ENCODE results near the gene NPR2.
A peak's percentile ranks its signal among the peaks of the same experiment; 100 is the strongest.

NPR2 gene

GRCh38 chr9:35791297-35791921 lies at the start of gene NPR2:
TSS of gene NPR2 (plus strand) at chr9:35791591. CDS start at chr9:35792409, 818 bp downstream.
- Histone ChIP-seq H3K27ac (ENCODE audit: low read length) (no peak within 1 kb of the TSS), H3K4me3 (ENCODE audit: low read length) (peak within 1 kb of the TSS; percentile 66), H3K4me1 (ENCODE audit: insufficient read depth, low read length) (peaks cover 12% of the 10 kb centered on the region; the same call in 1 of the 2 replicates), H3K9me3 (ENCODE audit: insufficient read depth, low read depth, low read length) (no peaks in the 10 kb centered on the region), H3K9ac (ENCODE audit: low read depth, low read length) (peak within 1 kb of the TSS; percentile 64; the same call in 1 of the 2 replicates), H3K36me3 (ENCODE audit: insufficient read depth, low read depth, low read length) (no peaks in the 10 kb centered on the region), H3K27me3 (ENCODE audit: insufficient read depth, low read length) (peaks cover 8% of the 10 kb centered on the region; the same call in 1 of the 2 replicates)

- Histone ChIP-seq H3K9ac (ENCODE audit: low read depth, low read length) (no peak overlapping the region), H3K4me1 (ENCODE audit: insufficient read depth, low read length) (peaks cover 7% of the 10 kb centered on the region), H3K36me3 (ENCODE audit: insufficient read depth, low read depth, low read length) (peaks cover 84% of the 10 kb centered on the region), H3K27ac (ENCODE audit: low read length) (no peak overlapping the region), H3K9me3 (ENCODE audit: insufficient read depth, low read depth, low read length) (no peaks in the 10 kb centered on the region), H3K4me3 (ENCODE audit: low read length) (no peak overlapping the region), H3K27me3 (ENCODE audit: insufficient read depth, low read length) (no peaks in the 10 kb centered on the region)
These were observed 49.7 kb upstream of the NPR2 start for GRCh38 chr9:35741740-35742139.

- Histone ChIP-seq H3K27me3 (ENCODE audit: insufficient read depth, low read length) (no peaks in the 10 kb centered on the region), H3K36me3 (ENCODE audit: insufficient read depth, low read depth, low read length) (peaks cover 67% of the 10 kb centered on the region), H3K27ac (ENCODE audit: low read length) (no peak overlapping the region), H3K9me3 (ENCODE audit: insufficient read depth, low read depth, low read length) (no peaks in the 10 kb centered on the region), H3K4me1 (ENCODE audit: insufficient read depth, low read length) (peaks cover 17% of the 10 kb centered on the region), H3K9ac (ENCODE audit: low read depth, low read length) (no peak overlapping the region), H3K4me3 (ENCODE audit: low read length) (no peak overlapping the region)
These were observed 47.9 kb upstream of the NPR2 start for GRCh38 chr9:35743452-35743851.

DNA sequence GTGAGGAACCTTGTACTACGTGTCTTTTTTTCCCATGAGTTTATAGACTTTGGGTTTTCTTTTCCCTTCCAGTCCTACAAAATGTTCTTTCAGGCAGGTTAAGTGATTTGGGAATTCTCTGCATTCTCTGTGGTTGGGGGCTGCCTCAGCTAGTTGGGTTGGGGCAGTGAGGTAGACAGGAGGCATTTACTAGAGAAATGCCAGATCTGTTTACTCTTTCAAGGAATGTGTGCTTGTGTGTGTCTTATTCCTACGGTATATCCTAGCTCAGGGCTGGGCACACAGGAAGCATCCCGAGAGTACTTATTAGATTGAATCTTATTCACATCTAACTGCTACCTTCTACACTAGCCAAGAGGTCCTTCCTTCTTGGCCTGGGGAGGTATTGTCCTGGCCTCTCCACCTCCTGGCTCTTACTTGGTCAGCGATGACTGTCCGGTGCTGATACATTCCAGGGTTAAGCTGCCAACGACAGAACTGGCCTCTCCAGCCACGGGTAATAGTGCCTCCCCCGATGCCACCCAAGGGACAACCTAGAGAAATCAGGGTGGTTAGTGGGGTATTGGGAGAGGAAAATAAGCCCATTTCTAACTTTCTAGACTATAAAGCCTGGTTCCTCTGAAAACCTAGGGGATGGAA lies 47.4 kb upstream of the NPR2 start:
- no peak overlapping the region for H3K9ac ChIP-seq (ENCODE audit: low read depth, low read length)
- no peaks in the 10 kb centered on the region for H3K9me3 ChIP-seq (ENCODE audit: insufficient read depth, low read depth, low read length)
- no peaks in the 10 kb centered on the region for H3K27me3 ChIP-seq (ENCODE audit: insufficient read depth, low read length)
- no peak overlapping the region for H3K27ac ChIP-seq (ENCODE audit: low read length)
- H3K4me3 ChIP-seq (ENCODE audit: low read length), result no peak overlapping the region
- peaks cover 17% of the 10 kb centered on the region for H3K4me1 ChIP-seq (ENCODE audit: insufficient read depth, low read length)
- H3K36me3 ChIP-seq (ENCODE audit: insufficient read depth, low read depth, low read length), result peaks cover 62% of the 10 kb centered on the region

DNA sequence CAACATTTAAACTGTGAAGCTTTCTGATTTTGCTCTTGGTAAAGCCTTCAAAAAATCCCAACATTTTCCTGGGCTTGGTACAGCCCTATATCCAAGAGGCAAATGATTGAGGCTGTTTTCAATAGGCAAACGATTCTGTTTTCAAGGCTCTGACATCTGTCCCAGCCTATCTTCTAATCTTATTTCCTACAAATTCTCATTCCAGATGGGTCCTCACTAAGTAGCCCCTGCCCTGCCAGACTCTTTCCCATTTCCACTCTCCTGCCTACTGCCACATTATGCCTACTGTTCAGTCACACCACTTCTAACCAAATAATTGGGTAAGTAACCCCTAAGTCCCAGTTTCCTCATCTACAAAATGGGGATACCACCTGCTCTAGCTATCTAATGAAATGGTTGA lies 45.8 kb upstream of the NPR2 start:
- no peak overlapping the region for H3K9ac ChIP-seq (ENCODE audit: low read depth, low read length)
- no peaks in the 10 kb centered on the region for H3K9me3 ChIP-seq (ENCODE audit: insufficient read depth, low read depth, low read length)
- peaks cover 46% of the 10 kb centered on the region for H3K36me3 ChIP-seq (ENCODE audit: insufficient read depth, low read depth, low read length)
- peak overlapping the region; percentile 92; the same call in 1 of the 2 replicates for H3K4me3 ChIP-seq (ENCODE audit: low read length)
- H3K27me3 ChIP-seq (ENCODE audit: insufficient read depth, low read length), result no peaks in the 10 kb centered on the region
- H3K4me1 ChIP-seq (ENCODE audit: insufficient read depth, low read length), result peaks cover 21% of the 10 kb centered on the region
- no peak overlapping the region for H3K27ac ChIP-seq (ENCODE audit: low read length)

DNA sequence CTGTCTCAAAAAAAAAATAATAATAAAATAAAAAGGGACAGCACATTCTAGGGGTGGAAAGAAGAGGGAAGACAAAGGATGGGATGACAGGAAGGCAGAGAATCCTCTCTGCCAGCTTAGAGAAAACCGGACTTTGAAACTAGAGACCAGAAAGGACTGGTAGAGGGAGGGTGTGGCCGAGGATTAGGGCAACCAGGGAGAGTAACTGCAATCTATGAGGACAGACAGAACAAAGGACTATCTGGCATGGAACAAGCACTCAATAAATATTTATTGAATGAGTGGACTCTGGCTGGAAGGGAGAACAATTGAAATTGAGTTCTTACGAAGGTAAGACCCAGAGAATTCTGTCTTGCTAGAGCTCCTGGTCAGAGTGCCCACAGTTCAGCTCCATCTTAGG lies 44.8 kb upstream of the NPR2 start:
- Histone ChIP-seq H3K4me1 (ENCODE audit: insufficient read depth, low read length) (peaks cover 21% of the 10 kb centered on the region), H3K4me3 (ENCODE audit: low read length) (peak overlapping the region; percentile 92), H3K36me3 (ENCODE audit: insufficient read depth, low read depth, low read length) (peaks cover 46% of the 10 kb centered on the region), H3K9me3 (ENCODE audit: insufficient read depth, low read depth, low read length) (no peaks in the 10 kb centered on the region), H3K27ac (ENCODE audit: low read length) (no peak overlapping the region), H3K27me3 (ENCODE audit: insufficient read depth, low read length) (no peaks in the 10 kb centered on the region), H3K9ac (ENCODE audit: low read depth, low read length) (peak overlapping the region; percentile 92; the same call in 1 of the 2 replicates)

- Histone ChIP-seq H3K9me3 (ENCODE audit: insufficient read depth, low read depth, low read length) (no peaks in the 10 kb centered on the region), H3K36me3 (ENCODE audit: insufficient read depth, low read depth, low read length) (peaks cover 46% of the 10 kb centered on the region), H3K9ac (ENCODE audit: low read depth, low read length) (peak overlapping the region; percentile 92), H3K4me3 (ENCODE audit: low read length) (peak overlapping the region; percentile 92), H3K27ac (ENCODE audit: low read length) (peak overlapping the region; percentile 36), H3K4me1 (ENCODE audit: insufficient read depth, low read length) (peaks cover 21% of the 10 kb centered on the region), H3K27me3 (ENCODE audit: insufficient read depth, low read length) (no peaks in the 10 kb centered on the region)
These were observed 43.0 kb upstream of the NPR2 start for GRCh38 chr9:35748242-35748857.

DNA sequence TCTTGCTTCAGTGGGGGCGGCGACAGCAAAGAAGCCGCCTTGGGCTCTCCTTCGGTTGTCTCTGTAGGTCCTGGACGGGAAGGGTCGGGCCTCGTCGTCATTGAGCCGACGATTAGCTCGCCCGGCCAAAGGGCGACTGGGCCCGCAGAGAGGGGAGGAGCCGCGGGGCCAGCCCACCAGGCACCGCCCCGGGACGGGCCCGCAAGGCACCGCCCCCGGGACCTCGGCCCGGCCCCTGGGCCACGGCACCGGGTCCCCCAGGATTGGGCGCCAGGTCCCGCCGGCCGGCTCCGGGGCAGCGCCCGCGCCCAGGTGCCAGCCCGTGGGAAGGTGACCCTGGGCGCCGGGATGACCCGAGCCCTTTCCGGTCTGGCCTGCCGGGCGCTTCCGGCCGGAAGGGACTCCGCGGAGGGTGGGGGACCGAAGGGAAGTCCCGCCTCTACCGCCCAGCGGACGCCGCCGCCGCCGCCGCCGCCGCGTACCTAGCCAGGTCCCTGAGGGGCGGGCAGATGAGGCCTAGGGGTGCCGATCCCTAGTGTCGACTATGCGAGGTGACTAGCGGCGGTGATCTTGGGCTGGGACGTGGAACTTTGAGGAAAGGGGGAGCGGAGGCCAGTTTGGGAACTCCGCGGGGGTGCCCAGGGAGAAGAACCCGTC lies 42.4 kb upstream of the NPR2 start, which contains the start of the genes GBA2 and RGP1:
Gene GBA2, minus strand, starts transcription at position 371 of the 657 bp plus-strand sequence. CDS start 524 bp downstream, outside the sequence.
Gene RGP1, plus strand, starts transcription at position 430 of the 657 bp plus-strand sequence. CDS start 469 bp downstream, outside the sequence.
- H3K27ac ChIP-seq (ENCODE audit: low read length), result peak within 1 kb of the TSS; percentile 36
- no peaks in the 10 kb centered on the region for H3K27me3 ChIP-seq (ENCODE audit: insufficient read depth, low read length)
- H3K9ac ChIP-seq (ENCODE audit: low read depth, low read length), result peak within 1 kb of the TSS; percentile 92
- H3K4me1 ChIP-seq (ENCODE audit: insufficient read depth, low read length), result peaks cover 21% of the 10 kb centered on the region
- H3K4me3 ChIP-seq (ENCODE audit: low read length), result peak within 1 kb of the TSS; percentile 92
- peaks cover 46% of the 10 kb centered on the region for H3K36me3 ChIP-seq (ENCODE audit: insufficient read depth, low read depth, low read length)
- no peaks in the 10 kb centered on the region for H3K9me3 ChIP-seq (ENCODE audit: insufficient read depth, low read depth, low read length)

GRCh38 chr9:35749515-35750255 lies 41.7 kb upstream of the NPR2 start:
- H3K36me3 ChIP-seq (ENCODE audit: insufficient read depth, low read depth, low read length), result peaks cover 46% of the 10 kb centered on the region
- peak overlapping the region; percentile 82; the same call in 1 of the 2 replicates for H3K9ac ChIP-seq (ENCODE audit: low read depth, low read length)
- H3K27ac ChIP-seq (ENCODE audit: low read length), result no peak overlapping the region
- H3K4me3 ChIP-seq (ENCODE audit: low read length), result peak overlapping the region; percentile 92
- H3K9me3 ChIP-seq (ENCODE audit: insufficient read depth, low read depth, low read length), result no peaks in the 10 kb centered on the region
- peaks cover 21% of the 10 kb centered on the region for H3K4me1 ChIP-seq (ENCODE audit: insufficient read depth, low read length)
- no peaks in the 10 kb centered on the region for H3K27me3 ChIP-seq (ENCODE audit: insufficient read depth, low read length)

- peaks cover 48% of the 10 kb centered on the region for H3K36me3 ChIP-seq (ENCODE audit: insufficient read depth, low read depth, low read length)
- H3K4me1 ChIP-seq (ENCODE audit: insufficient read depth, low read length), result peaks cover 21% of the 10 kb centered on the region
- H3K27ac ChIP-seq (ENCODE audit: low read length), result no peak overlapping the region
- H3K9ac ChIP-seq (ENCODE audit: low read depth, low read length), result peak overlapping the region; percentile 82; the same call in 1 of the 2 replicates
- peak overlapping the region; percentile 92 for H3K4me3 ChIP-seq (ENCODE audit: low read length)
- H3K9me3 ChIP-seq (ENCODE audit: insufficient read depth, low read depth, low read length), result no peaks in the 10 kb centered on the region
- H3K27me3 ChIP-seq (ENCODE audit: insufficient read depth, low read length), result no peaks in the 10 kb centered on the region
These were observed 41.2 kb upstream of the NPR2 start for GRCh38 chr9:35750256-35750531.

- Histone ChIP-seq H3K27ac (ENCODE audit: low read length) (no peak overlapping the region), H3K4me3 (ENCODE audit: low read length) (no peak overlapping the region), H3K4me1 (ENCODE audit: insufficient read depth, low read length) (peaks cover 12% of the 10 kb centered on the region), H3K9me3 (ENCODE audit: insufficient read depth, low read depth, low read length) (no peaks in the 10 kb centered on the region), H3K9ac (ENCODE audit: low read depth, low read length) (no peak overlapping the region), H3K36me3 (ENCODE audit: insufficient read depth, low read depth, low read length) (peaks cover 43% of the 10 kb centered on the region), H3K27me3 (ENCODE audit: insufficient read depth, low read length) (no peaks in the 10 kb centered on the region)
These were observed 37.9 kb upstream of the NPR2 start for GRCh38 chr9:35753466-35753865.
